Fibroblast of pulmonary artery (primary cell): Measurements from ENCODE around the gene WDR64.
"Not testable (repeated sequence)": the region's sequence is repeated elsewhere in the genome, so short reads cannot be mapped to it uniquely, and the experiment has no call there.

Experiments
- DNase-seq: peaks from one replicate; pipeline ENCODE4 v3.0.0-alpha.2; 2010; ENCODE audit warnings: low read depth
- H3K4me3 ChIP-seq: replicated peaks from 2 replicates; pipeline ENCODE4 v1.5.1; 2011; ENCODE audit warnings: low read depth, mild to moderate bottlenecking, control low read depth, low read length, moderate library complexity
- TF ChIP-seq, protein P1 (sequence below): IDR thresholded peaks from 2 replicates; pipeline ENCODE4 v1.5.1; 2011; ENCODE audit warnings: mild to moderate bottlenecking, control low read depth, low read length, inconsistent platforms; ENCODE audit errors: missing control alignments

The WDR64 gene

DNA sequence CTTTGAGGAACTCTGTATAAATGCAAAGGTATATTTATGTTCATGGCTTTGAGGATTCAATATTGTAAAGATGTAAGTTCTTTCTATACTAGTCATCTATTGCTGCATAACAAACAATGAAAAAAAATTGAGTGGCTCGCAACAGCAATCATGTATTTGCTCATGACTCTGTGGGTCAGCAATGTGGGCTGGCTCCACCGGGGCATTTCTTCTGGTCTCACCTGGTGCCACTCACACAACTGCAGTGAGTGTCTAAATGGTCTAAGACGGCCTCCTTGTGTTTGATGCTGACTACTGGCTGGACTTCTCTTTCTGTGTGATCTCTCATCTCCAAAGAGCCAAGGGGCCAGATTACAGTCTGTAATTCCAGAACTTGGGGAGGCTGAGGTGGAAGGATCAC, 150.8 kb downstream of the WDR64 start:
- no peak overlapping the region for H3K4me3 ChIP-seq
- no peak for DNase-seq
- TF ChIP-seq, protein P1, sequence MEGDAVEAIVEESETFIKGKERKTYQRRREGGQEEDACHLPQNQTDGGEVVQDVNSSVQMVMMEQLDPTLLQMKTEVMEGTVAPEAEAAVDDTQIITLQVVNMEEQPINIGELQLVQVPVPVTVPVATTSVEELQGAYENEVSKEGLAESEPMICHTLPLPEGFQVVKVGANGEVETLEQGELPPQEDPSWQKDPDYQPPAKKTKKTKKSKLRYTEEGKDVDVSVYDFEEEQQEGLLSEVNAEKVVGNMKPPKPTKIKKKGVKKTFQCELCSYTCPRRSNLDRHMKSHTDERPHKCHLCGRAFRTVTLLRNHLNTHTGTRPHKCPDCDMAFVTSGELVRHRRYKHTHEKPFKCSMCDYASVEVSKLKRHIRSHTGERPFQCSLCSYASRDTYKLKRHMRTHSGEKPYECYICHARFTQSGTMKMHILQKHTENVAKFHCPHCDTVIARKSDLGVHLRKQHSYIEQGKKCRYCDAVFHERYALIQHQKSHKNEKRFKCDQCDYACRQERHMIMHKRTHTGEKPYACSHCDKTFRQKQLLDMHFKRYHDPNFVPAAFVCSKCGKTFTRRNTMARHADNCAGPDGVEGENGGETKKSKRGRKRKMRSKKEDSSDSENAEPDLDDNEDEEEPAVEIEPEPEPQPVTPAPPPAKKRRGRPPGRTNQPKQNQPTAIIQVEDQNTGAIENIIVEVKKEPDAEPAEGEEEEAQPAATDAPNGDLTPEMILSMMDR: no peak

- not testable (repeated sequence) for H3K4me3 ChIP-seq, DNase-seq
These were observed 152.6 kb downstream of the WDR64 start for GRCh38 chr1:241804706-241805105.

- TF ChIP-seq, protein P1: no peak
- no peak overlapping the region for H3K4me3 ChIP-seq
- DNase-seq: no peak
These were observed 156.2 kb downstream of the WDR64 start for GRCh38 chr1:241808265-241808664.

- no peak for DNase-seq
- no peak overlapping the region for H3K4me3 ChIP-seq
- TF ChIP-seq, protein P1: no peak
These were observed 158.8 kb downstream of the WDR64 start for GRCh38 chr1:241810769-241811405.

- TF ChIP-seq, protein P1: no peak
- DNase-seq: no peak
- H3K4me3 ChIP-seq: no peak overlapping the region
These were observed 161.8 kb downstream of the WDR64 start for GRCh38 chr1:241813768-241814320.

DNA sequence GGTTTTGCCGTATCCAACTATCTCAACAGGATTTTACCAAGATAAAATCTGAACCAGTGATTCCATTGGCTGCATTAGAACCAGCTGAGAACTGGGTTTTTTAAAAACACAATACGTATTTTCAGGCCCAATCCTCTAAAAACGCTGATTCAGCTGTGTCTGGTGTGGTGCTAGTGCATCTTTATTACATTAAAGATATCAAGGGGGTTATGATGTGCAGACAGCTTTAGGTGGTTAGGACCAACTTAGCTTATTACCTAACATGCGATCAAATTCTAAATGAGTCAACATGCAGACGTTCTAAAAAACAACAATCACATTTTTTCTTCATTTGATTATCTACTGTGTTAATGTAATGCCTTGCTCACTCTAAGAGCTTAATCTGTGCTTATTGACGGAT, 163.9 kb downstream of the WDR64 start:
- TF ChIP-seq, protein P1: no peak
- DNase-seq: no peak
- H3K4me3 ChIP-seq: no peak overlapping the region

- TF ChIP-seq, protein P1: no peak
- no peak overlapping the region for H3K4me3 ChIP-seq
- no peak for DNase-seq
These were observed 165.3 kb downstream of the WDR64 start for GRCh38 chr1:241817331-241817792.
